T47D (cell line): Measurements from ENCODE around the gene NAALADL1.
A peak's percentile ranks its signal among the peaks of the same experiment; 100 is the strongest.
"Not testable (repeated sequence)": the region's sequence is repeated elsewhere in the genome, so short reads cannot be mapped to it uniquely, and the experiment has no call there.

Source experiments
- DNase-seq, 2 experiments: peaks; one replicate each; pipeline versions ENCODE4 v3.0.0 to v3.0.0-alpha.2; 2011 to 2012; ENCODE audit warnings: low read depth in 1 of 2, low spot score in 1 of 2
- JUND ChIP-seq: IDR thresholded peaks from 2 replicates; pipeline ENCODE4 v1.6.1; 2012; ENCODE audit warnings: low read depth
- in situ Hi-C: cut with HindIII; loops from 2 replicates; pipeline ENCODE4 v1.10.0; 2016; ENCODE audit warnings: low sequenced_read_pairs, low pct_unique_long_range_greater_than_20kb

The NAALADL1 gene

DNA sequence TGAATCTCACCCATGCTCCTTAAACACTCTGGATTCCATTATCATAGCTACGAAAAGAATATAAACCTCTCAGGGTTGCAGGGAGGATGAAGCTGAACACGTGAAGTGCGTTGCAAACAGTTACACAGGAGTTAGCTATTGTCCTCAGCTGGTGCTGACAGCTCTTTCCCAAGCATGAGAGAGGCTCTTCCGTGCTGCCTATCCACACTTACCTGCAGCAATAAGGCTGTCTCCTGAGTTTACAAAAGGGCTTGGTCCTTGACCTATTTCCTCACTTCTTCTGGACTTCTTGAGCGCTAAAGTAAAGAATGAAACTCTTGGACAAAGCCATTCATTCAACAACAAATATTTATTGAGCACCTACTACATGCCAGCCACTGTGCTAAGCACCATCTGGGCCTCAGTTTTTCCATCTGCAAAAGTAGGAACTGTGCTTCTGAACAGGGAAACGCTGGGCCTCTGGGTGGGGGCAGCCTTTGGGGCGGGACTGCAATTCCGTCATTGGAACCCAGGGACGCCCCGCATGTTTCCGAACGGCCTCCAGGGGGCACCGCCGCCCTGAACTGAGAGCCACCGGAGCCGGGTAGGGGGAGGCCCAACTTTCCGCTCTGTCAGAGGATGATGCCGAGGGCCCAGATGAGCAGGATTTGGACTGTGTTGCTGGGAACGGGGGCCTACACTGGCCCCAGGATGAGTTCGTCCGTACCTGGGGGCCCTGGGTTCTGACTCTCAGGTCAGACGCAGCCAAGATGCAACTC, 45.0 kb downstream of the NAALADL1 start:
- in situ Hi-C loops = no loop called here
- no peak for TF ChIP-seq JUND
- DNase-seq = peak; percentile 92 to 94

DNA sequence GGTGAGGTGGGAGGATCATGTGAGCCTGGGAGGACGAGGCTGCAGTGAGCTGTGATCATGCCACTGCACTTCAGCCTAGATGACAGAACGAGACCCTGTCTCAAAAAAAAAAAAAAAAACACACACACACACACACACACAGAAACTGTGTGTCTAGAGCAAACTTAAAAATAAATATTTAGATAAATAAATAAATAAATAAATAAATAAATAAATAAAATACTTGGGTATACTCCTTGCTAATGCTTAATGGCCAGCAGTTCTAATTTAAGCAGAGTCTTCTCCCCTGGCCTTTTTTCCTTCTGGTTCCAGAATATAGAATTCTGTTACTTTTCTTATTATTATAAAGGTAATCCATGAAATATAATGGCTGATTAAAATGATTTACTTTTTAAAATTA, 49.5 kb downstream of the NAALADL1 start:
- no peak for DNase-seq
- in situ Hi-C loops = no loop called here
- no peak for TF ChIP-seq JUND

DNA sequence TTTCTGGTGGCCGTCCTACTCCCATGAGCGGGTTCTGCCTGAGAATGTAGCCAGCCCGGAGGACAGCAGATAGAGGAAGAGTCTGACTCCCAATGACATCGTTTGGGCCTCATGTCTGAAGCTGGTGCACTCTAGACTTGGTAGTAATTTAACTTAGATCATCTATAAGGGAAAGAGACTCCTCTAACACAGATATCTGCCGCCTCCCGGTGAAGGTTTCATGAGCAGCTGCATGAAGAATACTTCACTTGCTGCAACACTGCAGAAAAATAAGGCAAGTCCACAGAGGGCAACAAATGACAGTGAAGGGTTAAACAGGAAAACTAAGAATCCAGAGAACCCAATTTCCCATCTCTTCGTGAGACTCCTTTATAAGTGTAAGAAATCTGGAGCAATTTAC, 50.3 kb downstream of the NAALADL1 start:
- in situ Hi-C loops = no loop called here
- no peak for DNase-seq

DNA sequence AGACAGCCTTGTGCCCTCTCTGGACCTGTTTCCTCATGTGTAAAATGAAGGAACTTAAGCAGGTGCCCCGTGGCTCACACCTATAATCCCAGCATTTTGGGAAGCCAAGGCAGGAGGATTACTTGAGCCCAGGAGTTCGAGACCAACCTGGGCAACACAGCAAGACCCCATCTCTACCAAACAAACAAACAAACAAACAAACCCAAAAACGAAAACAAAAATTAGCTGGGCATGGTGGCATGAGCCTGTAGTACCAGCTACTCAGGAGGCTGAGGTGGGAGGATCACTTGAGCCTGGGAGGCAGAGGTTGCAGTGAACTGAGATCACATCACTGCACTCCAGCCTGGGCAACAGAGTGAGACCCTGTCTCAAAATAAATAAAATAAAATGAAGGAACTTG, 54.4 kb downstream of the NAALADL1 start:
- DNase-seq, in situ Hi-C loops: not testable (repeated sequence)

More for the DNA sequence above, 50.3 kb downstream of the NAALADL1 start:
- TF ChIP-seq JUND = no peak

DNA sequence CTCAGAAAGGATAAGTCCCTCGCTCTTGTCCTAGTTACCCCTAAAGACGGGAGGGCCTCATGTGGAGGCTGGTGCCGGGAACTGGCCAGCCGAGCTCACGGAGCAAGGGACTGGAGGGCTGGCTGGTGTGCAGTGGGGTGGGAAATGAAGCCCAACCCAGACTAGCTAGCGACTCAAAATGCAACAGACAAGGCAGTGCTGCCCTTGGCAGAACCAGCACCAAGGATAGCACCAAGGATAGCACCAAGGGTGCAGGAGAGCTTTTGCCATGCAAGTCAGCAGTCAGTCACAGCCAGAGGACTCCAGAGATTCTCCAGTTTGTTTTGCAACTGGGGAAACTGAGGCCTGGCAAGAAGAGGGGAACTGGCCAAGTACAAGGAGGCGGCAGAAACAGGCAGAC, 55.1 kb downstream of the NAALADL1 start:
- no peak for TF ChIP-seq JUND
- peak; percentile 70 to 71 for DNase-seq
- in situ Hi-C loops = no loop called here

DNA sequence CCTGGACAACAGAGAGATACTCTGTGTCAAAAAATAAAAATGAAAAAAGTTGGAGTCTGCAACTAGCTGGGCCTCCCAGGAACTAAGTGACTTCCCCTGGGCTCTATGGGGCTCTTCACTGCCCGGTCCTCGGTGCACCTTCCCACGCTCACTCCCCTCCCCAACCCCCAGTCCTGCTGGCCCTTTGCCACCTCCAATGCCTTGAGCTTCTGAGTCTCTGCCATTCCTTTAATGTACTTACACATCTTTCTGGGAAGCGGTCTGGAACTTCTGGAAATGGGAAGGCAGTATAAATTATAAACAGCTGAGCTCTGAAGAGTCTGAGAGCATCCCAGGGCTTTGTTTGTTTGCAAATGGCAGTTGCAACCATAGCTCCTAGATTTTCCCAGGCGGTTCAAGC, 55.6 kb downstream of the NAALADL1 start:
- in situ Hi-C loops = no loop called here
- DNase-seq = no peak
- no peak for TF ChIP-seq JUND

DNA sequence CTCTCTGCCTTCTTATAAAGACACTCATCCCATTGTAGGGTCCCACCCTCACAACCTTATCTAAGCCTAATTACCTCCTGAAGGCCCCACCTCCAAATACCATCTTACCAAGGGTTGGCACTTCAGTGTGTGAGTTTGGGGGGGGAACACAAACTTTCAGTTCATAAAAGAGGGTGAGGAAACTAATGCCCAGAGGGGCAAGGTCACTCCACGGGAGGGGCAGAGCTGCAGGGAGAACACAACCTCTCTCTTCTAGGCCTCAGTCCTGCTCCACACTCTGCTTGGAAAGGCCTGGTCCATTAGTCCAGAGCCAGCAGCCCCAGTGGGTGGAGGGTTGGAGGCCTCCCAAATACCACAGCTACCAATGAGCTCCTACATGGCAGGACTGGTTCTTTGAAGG, 58.9 kb downstream of the NAALADL1 start:
- in situ Hi-C loops = no loop called here
- DNase-seq = no peak
- TF ChIP-seq JUND = no peak

DNA sequence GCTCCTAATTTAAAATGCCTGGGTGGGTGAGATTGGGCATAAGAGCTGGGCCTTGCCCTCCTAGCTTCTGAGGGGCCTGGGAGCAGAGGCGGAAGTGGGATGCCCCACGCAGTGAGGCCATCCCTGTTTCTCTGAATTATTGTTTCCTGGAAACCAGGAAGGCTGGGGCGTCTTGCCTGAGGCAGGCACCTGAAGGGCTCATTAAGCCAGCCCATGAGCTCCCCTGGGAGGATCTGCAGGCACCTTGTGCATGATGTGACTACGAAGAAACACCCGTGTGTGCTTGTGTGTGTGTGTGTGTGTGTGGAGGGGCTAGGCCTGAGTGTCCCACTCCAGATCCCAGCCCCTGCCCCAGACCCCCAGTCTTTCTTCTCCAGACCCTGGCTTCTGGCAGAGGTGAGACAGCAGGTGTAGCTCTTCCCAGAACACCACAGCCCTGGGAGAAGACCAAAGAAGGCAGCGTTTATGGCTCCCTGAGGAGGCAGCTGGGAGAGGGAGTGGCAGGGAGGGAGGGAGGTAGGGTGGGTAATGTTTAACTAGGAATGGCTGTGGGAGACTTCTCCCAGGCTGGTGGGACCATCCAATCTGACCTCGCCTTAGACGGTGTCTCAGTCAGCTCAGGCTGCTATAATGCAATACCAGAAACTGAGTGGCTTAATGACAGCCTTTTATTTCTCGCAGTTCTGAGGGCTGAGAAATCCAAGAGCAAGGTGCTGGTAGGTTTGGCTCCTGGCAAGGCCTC, 59.5 kb downstream of the NAALADL1 start:
- in situ Hi-C loops = no loop called here
- DNase-seq = no peak
- TF ChIP-seq JUND = no peak

DNA sequence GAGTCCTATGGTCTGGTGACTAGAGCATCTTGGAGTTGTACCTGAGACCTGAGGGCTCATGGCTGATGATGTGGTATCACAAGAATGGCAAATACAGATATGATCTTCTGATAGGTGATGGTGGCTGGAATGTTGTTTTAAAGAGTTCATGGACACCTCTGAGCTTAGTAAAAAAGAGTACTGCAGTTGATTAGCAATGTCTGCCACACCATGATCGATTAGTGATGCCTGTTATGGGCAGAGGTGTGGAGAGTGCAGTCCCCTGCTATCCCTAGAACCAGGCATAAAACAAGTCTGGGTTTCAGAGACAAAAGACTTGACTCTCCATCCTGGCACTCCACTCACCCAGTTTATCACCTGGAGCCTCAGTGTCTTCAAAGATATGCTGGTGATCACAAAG, 60.2 kb downstream of the NAALADL1 start:
- peak in 1 of 2 experiments; percentile 58 for DNase-seq
- in situ Hi-C loops = no loop called here
- TF ChIP-seq JUND = no peak

DNA sequence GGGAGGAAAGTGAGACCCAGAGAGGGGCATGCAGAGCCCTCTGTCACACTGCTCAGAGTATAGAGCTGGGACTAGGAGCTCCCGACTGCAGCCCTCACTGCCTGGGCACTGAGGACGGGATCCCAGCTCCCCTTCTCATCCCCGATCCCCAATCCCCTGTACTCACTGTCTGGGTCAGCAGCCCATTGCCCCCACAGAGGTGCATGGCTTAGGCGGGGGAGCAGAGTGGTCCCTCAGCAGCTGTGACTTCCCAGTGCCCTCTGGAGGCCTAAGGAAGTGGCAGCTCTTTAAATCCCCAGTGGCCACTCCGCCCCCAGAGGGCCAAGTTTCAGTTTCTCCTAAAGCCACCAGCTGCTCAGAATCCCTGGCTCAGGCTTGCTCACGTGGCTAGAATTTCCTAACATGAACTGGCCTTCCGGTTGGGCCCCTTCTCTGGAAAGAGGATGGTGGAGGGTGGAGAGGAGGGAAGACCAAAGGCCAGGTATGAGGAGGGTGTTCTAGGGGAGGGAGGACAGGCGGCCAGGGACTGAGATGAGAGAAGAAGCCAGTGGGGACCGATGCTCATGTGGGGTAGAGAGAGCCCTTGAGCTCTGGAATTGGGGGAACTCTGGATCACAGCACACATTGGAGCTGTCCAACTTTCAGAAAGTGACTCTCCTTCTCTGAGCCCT, 61.5 kb downstream of the NAALADL1 start, which contains the start of gene BATF2:
TSS of gene BATF2 (minus strand) at position 262 of the 671 bp plus-strand sequence. CDS start at position 205, 57 bp downstream.
- in situ Hi-C loops = no loop called here
- DNase-seq = peak; percentile 86 to 94
- TF ChIP-seq JUND = no peak

DNA sequence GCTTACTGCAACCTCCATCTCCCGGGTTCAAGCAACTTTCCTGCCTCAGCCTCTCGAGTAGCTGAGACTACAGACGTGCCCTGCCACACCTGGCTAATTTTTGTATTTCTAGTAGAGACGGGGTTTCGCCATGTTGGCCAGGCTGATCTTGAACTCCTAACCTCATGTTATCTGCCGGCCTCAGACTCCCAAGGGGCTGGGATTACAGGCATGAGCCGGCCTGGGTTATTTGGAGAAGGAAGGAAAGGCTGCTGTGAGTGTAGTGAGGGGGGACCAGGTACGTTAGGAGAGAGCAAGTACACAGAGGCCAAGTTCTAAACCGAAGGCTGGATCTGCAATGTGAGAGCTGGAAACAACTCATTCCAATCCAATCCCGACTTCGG, 62.0 kb downstream of the NAALADL1 start:
- DNase-seq = no peak
- in situ Hi-C loops = no loop called here
- no peak for TF ChIP-seq JUND
